Measurements from ENCODE around the gene RFXANK.

The RFXANK gene

GRCh38 chr19:19234220-19234816 lies 42.3 kb downstream of the RFXANK start:
- no peaks in the 10 kb centered on the region for H3K36me3 ChIP-seq (ENCODE audit: insufficient read depth)
- no peaks in the 10 kb centered on the region for H4K20me1 ChIP-seq (ENCODE audit: insufficient read depth)
- H3K9ac ChIP-seq = no peak overlapping the region
- peaks cover 8% of the 10 kb centered on the region; the same call in 1 of the 2 replicates for H3K27me3 ChIP-seq (ENCODE audit: insufficient read depth, low read depth)
- H3K4me3 ChIP-seq (IDR thresholded peaks at IDR 0.05; ENCODE audit: insufficient read depth, low read depth, low read length) = no peak overlapping the region
- no peak for TF ChIP-seq CTCF (conservative IDR thresholded peaks at IDR 0.05; ENCODE audit: low read depth, low read length)
- H3K4me2 ChIP-seq = no peak overlapping the region
- H2AFZ ChIP-seq (ENCODE audit: low read depth) = no peak overlapping the region
- no peaks in the 10 kb centered on the region for H3K79me2 ChIP-seq (ENCODE audit: insufficient read depth, low read depth)
- no peak overlapping the region for H3K27ac ChIP-seq
- H3K4me1 ChIP-seq (ENCODE audit: low read depth, poor library complexity, severe bottlenecking) = no peaks in the 10 kb centered on the region

GRCh38 chr19:19236173-19236572 lies 44.1 kb downstream of the RFXANK start:
- H4K20me1 ChIP-seq (ENCODE audit: insufficient read depth) = no peaks in the 10 kb centered on the region

GRCh38 chr19:19238126-19238894 lies 46.3 kb downstream of the RFXANK start:
- Histone ChIP-seq H3K79me2 (ENCODE audit: insufficient read depth, low read depth) (no peaks in the 10 kb centered on the region), H3K4me2 (no peak overlapping the region), H3K4me1 (ENCODE audit: low read depth, poor library complexity, severe bottlenecking) (no peaks in the 10 kb centered on the region), H3K36me3 (ENCODE audit: insufficient read depth) (no peaks in the 10 kb centered on the region), H4K20me1 (ENCODE audit: insufficient read depth) (no peaks in the 10 kb centered on the region), H3K9ac (no peak overlapping the region), H2AFZ (ENCODE audit: low read depth) (no peak overlapping the region), H3K4me3 (IDR thresholded peaks at IDR 0.05; ENCODE audit: insufficient read depth, low read depth, low read length) (no peak overlapping the region), H3K27me3 (ENCODE audit: insufficient read depth, low read depth) (no peaks in the 10 kb centered on the region), H3K27ac (no peak overlapping the region)
- no peak for TF ChIP-seq CTCF (conservative IDR thresholded peaks at IDR 0.05; ENCODE audit: low read depth, low read length)

More at GRCh38 chr19:19236173-19236572, 44.1 kb downstream of the RFXANK start:
- no peaks in the 10 kb centered on the region for H3K4me1 ChIP-seq (ENCODE audit: low read depth, poor library complexity, severe bottlenecking)
- no peaks in the 10 kb centered on the region for H3K36me3 ChIP-seq (ENCODE audit: insufficient read depth)
- H3K27ac ChIP-seq = no peak overlapping the region
- no peak overlapping the region for H2AFZ ChIP-seq (ENCODE audit: low read depth)
- H3K79me2 ChIP-seq (ENCODE audit: insufficient read depth, low read depth) = no peaks in the 10 kb centered on the region
- no peak overlapping the region for H3K4me2 ChIP-seq
- H3K4me3 ChIP-seq (IDR thresholded peaks at IDR 0.05; ENCODE audit: insufficient read depth, low read depth, low read length) = no peak overlapping the region
- no peak overlapping the region for H3K9ac ChIP-seq
- no peak for TF ChIP-seq CTCF (conservative IDR thresholded peaks at IDR 0.05; ENCODE audit: low read depth, low read length)
- no peaks in the 10 kb centered on the region for H3K27me3 ChIP-seq (ENCODE audit: insufficient read depth, low read depth)

DNA sequence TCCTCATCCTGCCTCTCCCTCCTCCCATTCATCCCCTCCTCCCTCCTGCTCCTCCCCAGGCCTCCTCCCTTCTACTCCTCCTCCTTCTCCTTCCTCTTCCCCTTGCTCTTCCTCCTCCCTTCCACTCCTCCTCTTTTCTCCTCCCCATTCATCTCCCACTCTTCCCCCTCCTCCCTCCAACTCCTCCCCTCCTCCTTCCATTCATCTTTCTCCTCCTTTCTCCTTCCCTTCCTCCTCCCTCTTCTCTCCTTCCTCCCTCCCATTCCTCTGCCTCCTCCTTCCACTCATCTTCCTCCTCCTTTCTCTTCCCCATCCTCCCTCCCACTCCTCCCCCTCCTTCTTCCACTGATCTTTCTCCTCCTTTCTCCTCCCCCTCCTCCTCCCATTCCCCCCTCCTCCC lies 47.6 kb downstream of the RFXANK start:
- H3K36me3 ChIP-seq (ENCODE audit: insufficient read depth) = no peaks in the 10 kb centered on the region
- H3K4me1 ChIP-seq (ENCODE audit: low read depth, poor library complexity, severe bottlenecking) = no peaks in the 10 kb centered on the region
- H3K4me2 ChIP-seq = no peak overlapping the region
- H4K20me1 ChIP-seq (ENCODE audit: insufficient read depth) = no peaks in the 10 kb centered on the region
- no peak overlapping the region for H3K4me3 ChIP-seq (IDR thresholded peaks at IDR 0.05; ENCODE audit: insufficient read depth, low read depth, low read length)
- no peaks in the 10 kb centered on the region for H3K27me3 ChIP-seq (ENCODE audit: insufficient read depth, low read depth)
- TF ChIP-seq CTCF (conservative IDR thresholded peaks at IDR 0.05; ENCODE audit: low read depth, low read length) = no peak
- no peak overlapping the region for H3K9ac ChIP-seq
- no peak overlapping the region for H3K27ac ChIP-seq
- no peaks in the 10 kb centered on the region for H3K79me2 ChIP-seq (ENCODE audit: insufficient read depth, low read depth)
- H2AFZ ChIP-seq (ENCODE audit: low read depth) = no peak overlapping the region
